GM19324 (cell line): Measurements from ENCODE around the gene RPEL1.
"Not testable (repeated sequence)": the region's sequence is repeated elsewhere in the genome, so short reads cannot be mapped to it uniquely, and the experiment has no call there.

Experiments
- ATAC-seq: cut with Tn5 transposase; IDR thresholded peaks from one replicate; pipeline ENCODE4 v1.9.1; 2021; ENCODE audit warnings: mild to moderate bottlenecking, moderate library complexity; ENCODE audit not compliant: unreplicated experiment, low FRiP score

The RPEL1 gene

GRCh38 chr10:103232772-103233488 lies 12.8 kb upstream of the RPEL1 start:
- ATAC-seq: no peak

- ATAC-seq: no peak
These were observed 9.9 kb upstream of the RPEL1 start for GRCh38 chr10:103235775-103236174.

- ATAC-seq: no peak
These were observed 7.0 kb upstream of the RPEL1 start for GRCh38 chr10:103238506-103239252.

GRCh38 chr10:103241262-103242011 lies 4.2 kb upstream of the RPEL1 start:
- no peak for ATAC-seq

GRCh38 chr10:103244666-103245271 lies 918 bp upstream of the RPEL1 start:
- no peak for ATAC-seq

- no peak for ATAC-seq
These were observed 637 bp downstream of the RPEL1 start for GRCh38 chr10:103246324-103246723.

- ATAC-seq: no peak
These were observed 8.4 kb downstream of the RPEL1 start for GRCh38 chr10:103254113-103254512.

- no peak for ATAC-seq
These were observed 9.0 kb downstream of the RPEL1 start for GRCh38 chr10:103254538-103255325.

- no peak for ATAC-seq
These were observed 10.9 kb downstream of the RPEL1 start for GRCh38 chr10:103256613-103257012.

GRCh38 chr10:103257812-103258211 lies 12.1 kb downstream of the RPEL1 start:
- ATAC-seq: no peak

- not testable (repeated sequence) for ATAC-seq
These were observed 13.2 kb downstream of the RPEL1 start for GRCh38 chr10:103258928-103259327.

GRCh38 chr10:103259989-103260388 lies 14.3 kb downstream of the RPEL1 start:
- no peak for ATAC-seq

GRCh38 chr10:103262229-103262628 lies 16.5 kb downstream of the RPEL1 start:
- no peak for ATAC-seq

GRCh38 chr10:103265717-103266329 lies 20.1 kb downstream of the RPEL1 start:
- ATAC-seq: no peak

GRCh38 chr10:103273041-103273441 lies 27.4 kb downstream of the RPEL1 start:
- no peak for ATAC-seq

GRCh38 chr10:103276251-103276895 lies 30.7 kb downstream of the RPEL1 start:
- no peak for ATAC-seq

- no peak for ATAC-seq
These were observed 31.4 kb downstream of the RPEL1 start, which contains the start of gene INA for GRCh38 chr10:103276896-103277712. TSS of gene INA (plus strand) at chr10:103277138. CDS start at chr10:103277212, 74 bp downstream.
